DND-41 (cell line): ENCODE measurements around the gene DCLK1.

Experiments used
- CTCF ChIP-seq: IDR thresholded peaks from 2 replicates; pipeline ENCODE4 v1.5.1; 2012; ENCODE audit warnings: borderline replicate concordance, low read length, moderate library complexity, mild to moderate bottlenecking; ENCODE audit not compliant: poor library complexity, severe bottlenecking; ENCODE audit errors: extremely low read depth
- EZH2 ChIP-seq: IDR thresholded peaks from 3 replicates; pipeline ENCODE4 v1.6.1; 2012; ENCODE audit warnings: borderline replicate concordance, low read depth, mild to moderate bottlenecking, moderate library complexity, low read length, inconsistent platforms; ENCODE audit not compliant: severe bottlenecking

GRCh38 chr13:35763782-35764123 is 367.4 kb downstream of the DCLK1 start:
- TF ChIP-seq CTCF (no peak), EZH2 (no peak)
